HG02759 (cell line): Measurements from ENCODE around the gene MSMB.
"Not testable (repeated sequence)": the region's sequence is repeated elsewhere in the genome, so short reads cannot be mapped to it uniquely, and the experiment has no call there.

Source experiments
- ATAC-seq: cut with Tn5 transposase; IDR thresholded peaks from one replicate; pipeline ENCODE4 v1.9.1; 2021; ENCODE audit warnings: mild to moderate bottlenecking, moderate library complexity; ENCODE audit not compliant: unreplicated experiment

MSMB gene

GRCh38 chr10:46070749-46071148 lies 24.7 kb upstream of the MSMB start:
- no peak for ATAC-seq

GRCh38 chr10:46069771-46070463 lies 23.8 kb upstream of the MSMB start:
- ATAC-seq: no peak

DNA sequence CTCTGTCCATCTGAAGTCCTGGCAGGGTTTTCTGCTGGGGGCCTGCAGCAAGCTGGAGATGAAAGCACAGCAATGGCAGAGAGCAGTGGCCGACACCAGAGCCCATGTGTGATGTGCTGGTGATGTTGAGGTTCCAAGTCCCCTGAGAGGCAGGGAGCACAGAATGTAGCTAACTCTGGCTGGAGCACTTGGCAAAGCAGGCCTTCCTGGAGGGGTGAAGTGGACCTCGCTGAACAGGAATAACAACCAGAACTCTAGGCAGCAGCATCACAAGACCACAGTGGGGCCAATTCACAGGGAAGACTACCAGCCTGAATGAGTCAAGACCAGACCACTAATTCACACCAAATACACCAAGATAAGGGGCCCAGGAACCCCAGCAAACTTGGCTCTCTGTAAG lies 22.8 kb upstream of the MSMB start:
- ATAC-seq: no peak

GRCh38 chr10:46068117-46068516 lies 22.0 kb upstream of the MSMB start:
- no peak for ATAC-seq

GRCh38 chr10:46064269-46064817 lies 18.3 kb upstream of the MSMB start:
- ATAC-seq: no peak

DNA sequence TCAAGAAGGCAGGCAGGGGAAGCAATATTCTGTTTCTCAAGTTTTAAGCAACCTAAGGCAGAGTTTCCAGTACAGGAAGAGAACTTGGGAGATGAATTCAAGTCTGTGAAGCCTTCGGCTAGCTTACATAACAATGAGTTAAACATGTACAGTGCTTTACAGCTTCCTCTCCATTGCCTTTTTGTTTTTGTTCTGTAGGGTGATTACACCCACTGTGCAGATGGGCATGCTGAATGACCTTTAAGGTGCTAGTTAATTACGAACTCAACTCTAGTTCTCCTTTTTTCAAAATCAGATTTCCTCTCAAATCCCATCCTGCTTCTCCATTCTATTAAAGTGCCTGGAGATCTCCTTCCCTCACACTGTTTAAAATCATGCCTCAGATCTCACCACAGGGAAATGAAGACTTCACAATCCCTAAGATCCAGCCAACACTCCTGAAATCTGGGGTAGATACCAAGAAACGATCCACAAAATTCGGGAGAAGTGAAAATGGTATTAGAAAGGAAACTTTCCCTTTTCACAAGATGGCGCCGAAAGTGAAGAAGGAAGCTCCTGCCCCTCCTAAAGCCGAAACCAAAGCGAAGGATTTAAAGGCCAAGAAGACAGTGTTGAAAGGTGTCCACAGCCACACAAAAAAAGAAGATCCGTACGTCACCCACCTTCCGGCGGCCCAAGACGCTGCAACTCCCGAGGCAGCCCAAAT lies 16.8 kb upstream of the MSMB start:
- ATAC-seq: no peak

GRCh38 chr10:46060706-46061105 lies 14.6 kb upstream of the MSMB start:
- ATAC-seq: no peak

GRCh38 chr10:46057927-46058326 lies 11.9 kb upstream of the MSMB start:
- ATAC-seq: not testable (repeated sequence)

DNA sequence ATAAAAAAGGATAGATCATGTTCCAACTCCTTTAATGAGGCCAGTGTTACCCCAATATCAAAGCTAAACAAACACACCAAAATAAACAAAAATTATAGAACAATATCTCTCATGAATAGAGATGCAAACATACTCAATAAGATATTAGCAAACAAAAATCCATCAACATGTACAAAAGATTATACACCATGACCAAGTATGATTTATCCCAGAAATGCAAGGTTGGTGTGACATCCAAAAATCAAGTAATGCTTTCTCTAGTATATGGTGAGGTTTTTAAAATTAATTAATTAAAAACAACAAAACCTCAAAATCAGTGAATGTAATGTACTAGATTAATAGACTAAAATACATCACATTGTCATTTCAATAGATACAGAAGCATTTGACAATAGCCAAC lies 11.0 kb upstream of the MSMB start:
- no peak for ATAC-seq

DNA sequence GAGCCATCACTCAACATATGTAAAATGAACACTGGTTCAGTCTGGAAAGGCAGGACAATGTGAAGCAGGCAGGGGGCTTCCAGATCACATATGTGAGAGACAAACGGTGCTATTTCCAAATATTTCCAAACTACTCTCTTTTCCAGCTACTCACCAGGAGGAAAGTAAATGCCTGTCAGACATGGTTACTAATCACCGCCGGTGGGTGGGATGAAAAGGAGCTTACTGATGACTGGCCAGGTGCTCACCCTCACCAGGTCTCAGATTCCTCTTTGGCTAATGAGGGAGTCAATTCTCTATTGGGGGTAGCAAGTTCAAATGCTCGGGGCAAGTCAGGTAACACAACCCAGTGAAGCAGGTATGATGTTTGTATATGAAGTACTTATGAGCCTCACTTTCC lies 9.7 kb upstream of the MSMB start:
- ATAC-seq: no peak

GRCh38 chr10:46053534-46054434 lies 7.7 kb upstream of the MSMB start:
- ATAC-seq: no peak

DNA sequence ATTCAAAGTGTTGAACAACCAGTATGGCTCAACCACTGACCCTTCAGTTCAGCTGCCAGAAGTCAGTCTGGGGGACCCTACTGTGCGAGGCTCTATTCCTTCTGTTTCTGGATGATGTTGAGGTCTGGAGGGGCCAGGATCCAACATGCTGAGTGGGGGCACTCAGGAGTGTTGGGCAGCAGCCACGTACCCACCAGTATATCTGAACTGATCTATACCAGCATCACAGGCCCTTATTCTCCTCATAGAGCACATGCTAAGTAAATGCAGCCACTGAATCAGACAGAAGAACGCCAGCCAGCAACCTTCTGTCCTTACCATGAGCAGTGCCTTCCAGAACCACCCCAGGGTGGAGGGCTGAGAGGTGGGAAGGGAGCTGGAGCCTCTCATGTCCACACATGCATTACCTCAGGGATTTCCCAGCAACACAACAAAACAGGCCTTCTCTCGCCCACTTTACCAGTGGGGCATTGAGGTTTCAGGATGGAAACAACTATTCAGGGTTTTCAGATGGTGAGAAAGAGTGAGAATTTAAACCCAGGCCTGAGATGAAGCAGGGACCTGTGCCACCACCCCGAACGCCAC lies 6.8 kb upstream of the MSMB start:
- ATAC-seq: no peak

- no peak for ATAC-seq
Observed at GRCh38 chr10:46052057-46052790, 6.2 kb upstream of the MSMB start.

GRCh38 chr10:46050941-46051623 lies 5.0 kb upstream of the MSMB start:
- no peak for ATAC-seq

DNA sequence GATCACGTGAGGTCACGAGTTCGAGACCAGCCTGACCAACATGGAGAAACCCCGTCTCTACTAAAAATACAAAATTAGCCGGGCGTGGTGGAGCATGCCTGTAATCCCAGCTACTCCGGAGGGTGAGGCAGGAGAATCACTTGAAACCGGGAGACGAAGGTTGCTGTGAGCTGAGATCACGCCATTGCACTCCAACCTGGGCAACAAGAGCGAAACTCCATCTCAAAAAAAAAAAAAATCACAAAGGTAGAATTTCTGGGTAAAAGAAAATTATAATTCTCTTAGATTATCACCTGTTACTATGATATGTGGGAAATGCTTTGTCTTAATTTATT lies 3.4 kb upstream of the MSMB start:
- ATAC-seq: not testable (repeated sequence)

DNA sequence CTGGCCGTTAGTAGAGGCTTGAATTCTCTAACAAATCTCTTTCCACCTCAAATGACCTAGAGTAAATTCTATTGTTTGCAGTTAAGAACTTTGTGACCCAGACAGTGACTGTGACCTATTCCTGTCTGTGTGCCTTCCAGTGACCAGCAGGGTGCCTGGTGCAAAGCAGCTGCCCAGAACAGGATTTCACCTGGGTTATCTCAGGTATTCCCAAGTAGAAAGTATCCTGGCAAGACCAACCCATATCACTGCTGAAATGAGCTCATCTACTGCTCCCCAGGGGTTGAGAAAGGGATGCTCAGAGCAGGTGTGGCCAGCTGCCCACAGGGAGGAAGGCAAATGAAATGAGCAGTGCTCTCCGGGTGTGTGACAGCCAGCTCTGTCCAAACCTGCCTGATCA lies 2.1 kb upstream of the MSMB start:
- no peak for ATAC-seq

- no peak for ATAC-seq
Observed at GRCh38 chr10:46042527-46042926, 3.5 kb downstream of the MSMB start.

DNA sequence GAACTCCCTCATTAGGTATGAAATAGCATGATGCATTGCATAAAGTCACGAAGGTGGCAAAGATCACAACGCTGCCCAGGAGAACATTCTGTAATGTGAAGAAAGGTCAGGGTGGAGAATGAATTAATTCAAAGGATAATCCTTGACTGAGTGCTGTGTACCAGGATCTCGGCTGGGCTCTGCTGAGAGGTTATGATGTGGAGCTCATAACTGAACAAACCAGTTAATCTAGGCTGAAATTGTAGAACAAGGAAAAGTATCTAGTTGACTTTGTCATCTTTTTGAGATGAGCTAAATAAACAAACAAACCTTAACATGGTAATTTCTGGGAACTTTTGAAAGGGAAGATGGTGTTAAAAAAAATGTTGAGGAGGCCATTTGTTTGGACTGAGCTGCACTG lies 6.1 kb downstream of the MSMB start:
- no peak for ATAC-seq

DNA sequence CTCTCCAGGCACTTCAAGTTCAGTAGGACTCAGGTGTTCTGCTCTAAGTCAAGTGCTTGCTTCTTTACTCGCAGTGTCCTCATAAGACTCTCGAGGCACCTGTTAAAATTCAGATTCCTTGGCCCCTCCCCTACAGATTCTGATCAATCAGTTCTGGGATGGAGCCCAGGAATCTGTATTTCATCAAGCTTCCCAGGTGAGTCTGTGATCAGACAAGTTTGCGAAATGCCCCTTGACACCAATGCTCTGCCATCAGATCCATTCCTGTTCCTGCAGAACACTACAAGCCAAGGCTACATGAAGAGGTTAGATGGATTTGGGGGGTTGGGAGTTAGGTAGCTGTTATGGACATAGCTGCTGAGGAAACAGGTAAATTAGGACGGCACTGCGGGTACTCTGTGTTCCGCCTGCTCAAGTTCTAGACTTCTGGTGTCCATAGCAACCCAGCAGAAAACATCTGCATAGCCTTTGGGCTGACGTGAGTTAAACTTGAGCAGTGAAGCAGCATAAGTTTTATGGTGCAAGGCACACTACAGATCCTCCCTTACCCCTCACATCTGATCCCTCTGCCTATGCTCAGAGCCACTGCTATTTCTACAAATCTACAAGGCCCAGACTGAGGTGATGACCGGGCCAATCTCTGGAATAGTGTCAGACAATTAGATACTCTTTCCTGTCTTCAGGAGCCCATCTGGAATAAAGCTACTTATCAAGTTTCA lies 8.8 kb downstream of the MSMB start:
- no peak for ATAC-seq
